H9 (cell line): ENCODE data around the gene MT1M. TPM values are rescaled to one million over a fixed set of nuclear protein-coding genes. Genes with fewer than 3 reads are reported as not detected.
"Not testable (repeated sequence)": the region's sequence is repeated elsewhere in the genome, so short reads cannot be mapped to it uniquely, and the experiment has no call there.

Source experiments
- DNase-seq: peaks from one replicate; pipeline ENCODE4 v3.0.0-alpha.2; 2017
- H2AFZ ChIP-seq: one replicate; pipeline ENCODE4 v1.6.1; 2013; ENCODE audit warnings: mild to moderate bottlenecking, low read length, control low read depth, moderate library complexity
- H2AK5ac ChIP-seq: 2 replicates; pipeline ENCODE4 v1.6.1; 2013; ENCODE audit warnings: low read length, control low read depth, mixed read lengths; ENCODE audit not compliant: insufficient read length
- H2BK120ac ChIP-seq: one replicate; pipeline ENCODE4 v1.6.1; 2013; ENCODE audit warnings: low read depth, mild to moderate bottlenecking, low read length, control low read depth, inconsistent platforms; ENCODE audit not compliant: poor library complexity, severe bottlenecking
- H2BK12ac ChIP-seq: 2 replicates; pipeline ENCODE4 v1.6.1; 2013; ENCODE audit warnings: low read length, control low read depth, mixed read lengths, low read depth; ENCODE audit not compliant: insufficient read length
- H2BK15ac ChIP-seq: 2 replicates; pipeline ENCODE4 v1.6.1; 2013; ENCODE audit warnings: low read depth, low read length, control low read depth
- H2BK20ac ChIP-seq: one replicate; pipeline ENCODE4 v1.6.1; 2013; ENCODE audit warnings: low read depth, mild to moderate bottlenecking, low read length, control low read depth, inconsistent platforms; ENCODE audit not compliant: poor library complexity, severe bottlenecking
- H2BK5ac ChIP-seq: 2 replicates; pipeline ENCODE4 v1.6.1; 2013; ENCODE audit warnings: low read length, control low read depth, mixed read lengths; ENCODE audit not compliant: insufficient read length
- H3K14ac ChIP-seq: 2 replicates; pipeline ENCODE4 v1.6.1; 2013; ENCODE audit warnings: low read length, control low read depth; ENCODE audit not compliant: insufficient read depth
- H3K18ac ChIP-seq: 2 replicates; pipeline ENCODE4 v1.6.1; 2013; ENCODE audit warnings: low read depth, mild to moderate bottlenecking, mixed read lengths, low read length, control low read depth; ENCODE audit not compliant: insufficient read length
- H3K23ac ChIP-seq: 2 replicates; pipeline ENCODE4 v1.6.1; 2013; ENCODE audit warnings: low read length, control low read depth, mixed read lengths, low read depth; ENCODE audit not compliant: insufficient read length
- H3K23me2 ChIP-seq: 2 replicates; pipeline ENCODE4 v1.6.1; 2013; ENCODE audit warnings: low read depth, mild to moderate bottlenecking, mixed read lengths, low read length, control low read depth; ENCODE audit not compliant: insufficient read length, poor library complexity, severe bottlenecking
- H3K27ac ChIP-seq: 2 replicates; pipeline ENCODE4 v1.5.1; 2013; ENCODE audit warnings: low read length, control low read depth, mixed read lengths, low read depth; ENCODE audit not compliant: insufficient read length
- H3K27me3 ChIP-seq: 2 replicates; pipeline ENCODE4 v1.6.1; 2013; ENCODE audit warnings: low read length, control low read depth, inconsistent platforms; ENCODE audit not compliant: insufficient read depth
- H3K4ac ChIP-seq: 2 replicates; pipeline ENCODE4 v1.6.1; 2013; ENCODE audit warnings: low read depth, mild to moderate bottlenecking, control low read depth, inconsistent platforms, low read length, moderate library complexity
- H3K4me1 ChIP-seq: 2 replicates; pipeline ENCODE4 v1.6.1; 2013; ENCODE audit warnings: low read length, control low read depth, inconsistent platforms; ENCODE audit not compliant: insufficient read depth
- H3K4me2 ChIP-seq: 2 replicates; pipeline ENCODE4 v1.6.1; 2013; ENCODE audit warnings: low read length, control low read depth, mixed read lengths; ENCODE audit not compliant: insufficient read length, insufficient read depth
- H3K56ac ChIP-seq: 2 replicates; pipeline ENCODE4 v1.6.1; 2013; ENCODE audit warnings: low read depth, mild to moderate bottlenecking, mixed read lengths, low read length, control low read depth; ENCODE audit not compliant: insufficient read length
- H3K79me1 ChIP-seq: 2 replicates; pipeline ENCODE4 v1.6.1; 2013; ENCODE audit warnings: low read depth, mild to moderate bottlenecking, moderate library complexity, low read length, control low read depth, inconsistent platforms; ENCODE audit not compliant: insufficient read depth, poor library complexity, severe bottlenecking
- H3K79me2 ChIP-seq: 2 replicates; pipeline ENCODE4 v1.6.1; 2013; ENCODE audit warnings: low read length, control low read depth, inconsistent platforms; ENCODE audit not compliant: insufficient read depth
- H3K9ac ChIP-seq: 2 replicates; pipeline ENCODE4 v1.6.1; 2013; ENCODE audit warnings: low read length, control low read depth, mixed read lengths; ENCODE audit not compliant: insufficient read length; ENCODE audit errors: extremely low read depth
- H3K9me3 ChIP-seq: one replicate; pipeline ENCODE4 v1.6.1; 2013; ENCODE audit warnings: low read depth, low read length, inconsistent platforms; ENCODE audit not compliant: control insufficient read depth
- H3T11ph ChIP-seq: one replicate; pipeline ENCODE4 v1.6.1; 2013; ENCODE audit warnings: mild to moderate bottlenecking, low read length, control low read depth, inconsistent platforms
- H4K20me1 ChIP-seq: one replicate; pipeline ENCODE4 v1.6.1; 2013; ENCODE audit not compliant: control insufficient read depth, insufficient read length, insufficient read depth
- H4K5ac ChIP-seq: 2 replicates; pipeline ENCODE4 v1.6.1; 2013; ENCODE audit warnings: low read depth, mild to moderate bottlenecking, mixed read lengths, low read length, control low read depth; ENCODE audit not compliant: insufficient read length
- H4K8ac ChIP-seq: replicated peaks from 2 replicates; pipeline ENCODE4 v1.6.1; 2013; ENCODE audit warnings: low read length, control low read depth, mixed read lengths, low read depth; ENCODE audit not compliant: insufficient read length
- H4K91ac ChIP-seq: 2 replicates; pipeline ENCODE4 v1.6.1; 2013; ENCODE audit warnings: low read depth, mild to moderate bottlenecking, moderate library complexity, mixed read lengths, low read length, control low read depth; ENCODE audit not compliant: insufficient read length
- H3K27ac Mint-ChIP-seq, 3 experiments: 2 replicates in 2 of 3; 3 replicates in 1 of 3; pipeline ENCODE4 v1.8.0; 2020 to 2021; ENCODE audit warnings: mixed read lengths in 3 of 3, mild to moderate bottlenecking in 1 of 3, moderate library complexity in 1 of 3
- H3K27me3 Mint-ChIP-seq: 2 replicates; pipeline ENCODE4 v1.8.0; 2021; ENCODE audit warnings: low read depth, mild to moderate bottlenecking, moderate library complexity, mixed read lengths
- H3K36me3 Mint-ChIP-seq, 3 experiments: 2 replicates in 2 of 3; 3 replicates in 1 of 3; pipeline ENCODE4 v1.8.0; 2020 to 2021; ENCODE audit warnings: low read depth in 3 of 3, mixed read lengths in 3 of 3; ENCODE audit not compliant: insufficient read depth in 1 of 3
- H3K4me1 Mint-ChIP-seq, 2 experiments: 2 replicates each; pipeline ENCODE4 v1.8.0; 2020; ENCODE audit warnings: mixed read lengths in 2 of 2
- H3K4me3 Mint-ChIP-seq, 2 experiments: 2 replicates in 1 of 2; 3 replicates in 1 of 2; pipeline ENCODE4 v1.8.0; 2020 to 2021; ENCODE audit warnings: mild to moderate bottlenecking in 2 of 2, mixed read lengths in 2 of 2, moderate library complexity in 1 of 2
- H3K9me3 Mint-ChIP-seq, 2 experiments: 2 replicates in 1 of 2; 3 replicates in 1 of 2; pipeline ENCODE4 v1.8.0; 2020; ENCODE audit warnings: mild to moderate bottlenecking in 2 of 2, mixed read lengths in 2 of 2, moderate library complexity in 1 of 2
- CTCF ChIP-seq: fragments of 200-600 bp; sonication (generic); conservative IDR thresholded peaks from 3 replicates; pipeline ENCODE4 v1.8.0; 2021; ENCODE audit warnings: antibody characterized with exemption, mild to moderate bottlenecking
- WGBS: extraction: QIAGEN DNeasy Blood & Tissue Kit; methylation state at CpG from one replicate; pipeline ENCODE4 v1.1.7; 2013; ENCODE audit warnings: missing lambda C conversion rate, low lambda C conversion rate, mixed read lengths; ENCODE audit not compliant: insufficient read length; ENCODE audit errors: extremely low coverage; 5-methylcytosine and 5-hydroxymethylcytosine counted together
- total RNA-seq: library from RNA; stranded (reverse); gene quantifications from 2 replicates; pipeline ENCODE4 v1.2.1, GENCODE V29; 2021

The MT1M gene
- total RNA-seq, 1 experiment from 2014 or later, result 1.4 TPM

GRCh38 chr16:56620339-56620897 is 12.0 kb upstream of the MT1M start:
- peaks cover 3 to 19% of the 10 kb centered on the region in 2 experiments; a peak in 3 of 5 replicates for H3K9me3 Mint-ChIP-seq
- Histone ChIP-seq H3K4me1 (no peaks in the 10 kb centered on the region; the same call in 1 of the 2 replicates), H3K56ac (no peak overlapping the region), H3K4ac (no peak overlapping the region), H2BK120ac (no peak overlapping the region), H3K18ac (no peak overlapping the region), H2BK20ac (no peak overlapping the region), H3K4me2 (no peak overlapping the region), H3K27me3 (peaks cover 59% of the 10 kb centered on the region), H2AK5ac (no peak overlapping the region), H4K91ac (no peak overlapping the region), H3K79me1 (no peaks in the 10 kb centered on the region), H2BK15ac (no peak overlapping the region), H3K79me2 (no peaks in the 10 kb centered on the region), H2BK5ac (no peak overlapping the region), H3K23ac (no peak overlapping the region), H3K9ac (no peak overlapping the region), H2AFZ (no peak overlapping the region), H3K14ac (no peak overlapping the region), H4K20me1 (no peaks in the 10 kb centered on the region), H2BK12ac (no peak overlapping the region), H3K27ac (no peak overlapping the region), H3K9me3 (peaks cover 6% of the 10 kb centered on the region), H4K5ac (no peak overlapping the region), H3T11ph (no peak overlapping the region), H4K8ac (no peak overlapping the region), H3K23me2 (peaks cover 14% of the 10 kb centered on the region)
- DNase-seq, result no peak
- H3K4me1 Mint-ChIP-seq, result peaks cover 54 to 65% of the 10 kb centered on the region in 2 experiments
- no peak for TF ChIP-seq CTCF
- H3K27me3 Mint-ChIP-seq, result peaks cover 94% of the 10 kb centered on the region
- peaks cover 5 to 8% (median 5%) of the 10 kb centered on the region in 3 experiments for H3K36me3 Mint-ChIP-seq
- no CpG with 5 or more reads among the region's 8 CpGs for WGBS
- no peak overlapping the region for H3K27ac Mint-ChIP-seq
- no peak overlapping the region for H3K4me3 Mint-ChIP-seq

- not testable (repeated sequence) for H3K9ac ChIP-seq, H2BK12ac ChIP-seq, H3K36me3 Mint-ChIP-seq, DNase-seq, H3K14ac ChIP-seq, H4K20me1 ChIP-seq, H4K91ac ChIP-seq, H3T11ph ChIP-seq, H3K4me1 ChIP-seq, H2BK15ac ChIP-seq, H2BK120ac ChIP-seq, H2BK5ac ChIP-seq, H2AK5ac ChIP-seq, H3K56ac ChIP-seq, H3K79me1 ChIP-seq, H3K4me2 ChIP-seq, H3K4ac ChIP-seq, H3K9me3 ChIP-seq, H2BK20ac ChIP-seq, H4K8ac ChIP-seq, H2AFZ ChIP-seq, H3K79me2 ChIP-seq, H3K23ac ChIP-seq, H3K27ac Mint-ChIP-seq, H3K18ac ChIP-seq, H4K5ac ChIP-seq, H3K27ac ChIP-seq, H3K4me3 Mint-ChIP-seq
- peaks cover 3 to 19% of the 10 kb centered on the region in 2 experiments; a peak in 3 of 5 replicates for H3K9me3 Mint-ChIP-seq
- H3K27me3 Mint-ChIP-seq, result peaks cover 94% of the 10 kb centered on the region
- peaks cover 59 to 73% of the 10 kb centered on the region in 2 experiments for H3K4me1 Mint-ChIP-seq
- Histone ChIP-seq H3K23me2 (peaks cover 17% of the 10 kb centered on the region), H3K27me3 (peaks cover 65% of the 10 kb centered on the region)
- WGBS, result no CpG with 5 or more reads among the region's 4 CpGs
These were observed 10.6 kb upstream of the MT1M start for GRCh38 chr16:56621665-56622445.
